SK-N-SH treated with all-trans-retinoic acid at 6 μM for 48 hours (cell line): ENCODE data around the gene IFNA2.

Experiments
- ATAC-seq: fragments of 200-7000 bp; cut with Tn5 transposase; 3 replicates; pipeline ENCODE4 v1.9.1; 2020; ENCODE audit warnings: mild to moderate bottlenecking, moderate library complexity
- ARNTL ChIP-seq: fragments of 450-650 bp; formaldehyde crosslinking; IDR thresholded peaks from 2 replicates; pipeline ENCODE4 v1.5.0; 2020; ENCODE audit warnings: low read depth, mild to moderate bottlenecking, moderate library complexity, borderline replicate concordance
- CREB5 ChIP-seq: fragments of 250-450 bp; sonication (Bioruptor Pico); IDR thresholded peaks from 2 replicates; pipeline ENCODE4 v1.5.1; 2020; ENCODE audit warnings: low read depth, mild to moderate bottlenecking, moderate library complexity
- CSDC2 ChIP-seq: fragments of 250-450 bp; sonication (Bioruptor Pico); IDR thresholded peaks from 2 replicates; pipeline ENCODE4 v1.5.0; 2020; ENCODE audit warnings: mild to moderate bottlenecking, moderate library complexity
- ESRRG ChIP-seq: fragments of 250-450 bp; sonication (Bioruptor Pico); IDR thresholded peaks from 2 replicates; pipeline ENCODE4 v1.6.1; 2021; ENCODE audit warnings: mild to moderate bottlenecking
- ISL1 ChIP-seq: fragments of 250-450 bp; sonication (Bioruptor Pico); IDR thresholded peaks from 2 replicates; pipeline ENCODE4 v2.1.2; 2022; ENCODE audit warnings: mild to moderate bottlenecking, moderate library complexity
- OSR1 ChIP-seq: fragments of 250-450 bp; sonication (Bioruptor Pico); IDR thresholded peaks from 2 replicates; pipeline ENCODE4 v1.8.0; 2022; ENCODE audit warnings: moderate library complexity, mild to moderate bottlenecking, inconsistent platforms
- PATZ1 ChIP-seq: fragments of 250-450 bp; sonication (Bioruptor Pico); IDR thresholded peaks from 2 replicates; pipeline ENCODE4 v1.8.0; 2020; ENCODE audit warnings: mild to moderate bottlenecking, moderate library complexity, borderline replicate concordance
- POU6F1 ChIP-seq: fragments of 250-450 bp; sonication (Bioruptor Pico); IDR thresholded peaks from 2 replicates; pipeline ENCODE4 v1.8.0; 2021; ENCODE audit warnings: low read depth, mild to moderate bottlenecking, moderate library complexity, borderline replicate concordance
- PPARA ChIP-seq: fragments of 250-450 bp; sonication (Bioruptor Pico); IDR thresholded peaks from 2 replicates; pipeline ENCODE4 v1.5.0; 2020; ENCODE audit warnings: mild to moderate bottlenecking, borderline replicate concordance
- RARB ChIP-seq: fragments of 250-450 bp; sonication (Bioruptor Pico); IDR thresholded peaks from 2 replicates; pipeline ENCODE4 v1.8.0; 2021; ENCODE audit warnings: mild to moderate bottlenecking, moderate library complexity
- SNAI2 ChIP-seq: fragments of 250-450 bp; sonication (Bioruptor Pico); IDR thresholded peaks from 2 replicates; pipeline ENCODE4 v1.5.0; 2020; ENCODE audit warnings: mild to moderate bottlenecking, moderate library complexity
- TCF4 ChIP-seq: fragments of 250-450 bp; sonication (Bioruptor Pico); IDR thresholded peaks from 2 replicates; pipeline ENCODE4 v1.8.0; 2021; ENCODE audit warnings: mild to moderate bottlenecking, moderate library complexity, borderline replicate concordance
- TOX ChIP-seq: fragments of 250-450 bp; sonication (Bioruptor Pico); IDR thresholded peaks from 2 replicates; pipeline ENCODE4 v1.8.0; 2021; ENCODE audit warnings: mild to moderate bottlenecking, moderate library complexity, borderline replicate concordance
- ZC3H10 ChIP-seq: fragments of 250-450 bp; sonication (Bioruptor Pico); IDR thresholded peaks from 2 replicates; pipeline ENCODE4 v1.5.1; 2021; ENCODE audit warnings: mild to moderate bottlenecking, moderate library complexity
- ZFP3 ChIP-seq: fragments of 250-450 bp; sonication (Bioruptor Pico); IDR thresholded peaks from 2 replicates; pipeline ENCODE4 v1.5.0; 2020; ENCODE audit warnings: mild to moderate bottlenecking, moderate library complexity
- ZNF565 ChIP-seq: fragments of 450-650 bp; formaldehyde crosslinking; conservative IDR thresholded peaks from 2 replicates; pipeline ENCODE4 v1.5.0; 2020; ENCODE audit warnings: low read depth, mild to moderate bottlenecking, moderate library complexity
- ZNF70 ChIP-seq: fragments of 450-650 bp; formaldehyde crosslinking; IDR thresholded peaks from 2 replicates; pipeline ENCODE4 v1.5.0; 2020; ENCODE audit warnings: mild to moderate bottlenecking, moderate library complexity

IFNA2 gene

GRCh38 chr9:21357479-21358460, 27.4 kb downstream of the IFNA2 start:
- ATAC-seq: no peak; the same call in 1 of the 3 replicates
- TF ChIP-seq SNAI2 (CRISPR knock-in tag) (no peak), TOX (CRISPR knock-in tag) (no peak), ZNF70 (CRISPR knock-in tag) (no peak), ZC3H10 (CRISPR knock-in tag) (no peak), POU6F1 (no peak), ESRRG (CRISPR knock-in tag) (no peak), ZFP3 (CRISPR knock-in tag) (no peak), PPARA (CRISPR knock-in tag) (no peak)

GRCh38 chr9:21350787-21351186, 34.4 kb downstream of the IFNA2 start, which contains the start of gene IFNA6:
Gene IFNA6, minus strand, starts transcription at chr9:21350887. Its CDS starts 0 bp downstream, at chr9:21350887.
- TF ChIP-seq PPARA (CRISPR knock-in tag) (no peak), ISL1 (CRISPR knock-in tag) (no peak), ZNF565 (CRISPR knock-in tag) (no peak), OSR1 (CRISPR knock-in tag) (no peak), CSDC2 (no peak), TOX (CRISPR knock-in tag) (no peak), PATZ1 (CRISPR knock-in tag) (no peak), SNAI2 (CRISPR knock-in tag) (no peak), POU6F1 (no peak)
- no peak for ATAC-seq

GRCh38 chr9:21348430-21348970, 36.7 kb downstream of the IFNA2 start:
- no peak for ATAC-seq

More at GRCh38 chr9:21348430-21348970, 36.7 kb downstream of the IFNA2 start:
- TF ChIP-seq TCF4 (CRISPR knock-in tag): no peak
- no peak for TF ChIP-seq ZNF70 (CRISPR knock-in tag)
- no peak for TF ChIP-seq ESRRG (CRISPR knock-in tag)
- TF ChIP-seq POU6F1: no peak
- no peak for TF ChIP-seq RARB (CRISPR knock-in tag)
- TF ChIP-seq ARNTL (CRISPR knock-in tag): no peak
- TF ChIP-seq CREB5: no peak
